GM18505 (cell line): ENCODE measurements around the gene KRTAP10-6.
"Not testable (repeated sequence)": the region's sequence is repeated elsewhere in the genome, so short reads cannot be mapped to it uniquely, and the experiment has no call there.

Experiments
- ATAC-seq: cut with Tn5 transposase; IDR thresholded peaks from one replicate; pipeline ENCODE4 v1.9.1; 2021; ENCODE audit not compliant: unreplicated experiment
- POLR2A ChIP-seq: IDR thresholded peaks from 4 replicates; pipeline ENCODE4 v1.6.1; 2011; ENCODE audit warnings: borderline replicate concordance; ENCODE audit not compliant: insufficient read depth, insufficient read length; ENCODE audit errors: extremely low read depth

Gene KRTAP10-6

GRCh38 chr21:44599264-44600029, 7.1 kb upstream of the KRTAP10-6 start:
- ATAC-seq, result no peak
- TF ChIP-seq POLR2A, result no peak

GRCh38 chr21:44598061-44598460, 5.8 kb upstream of the KRTAP10-6 start:
- no peak for ATAC-seq
- no peak for TF ChIP-seq POLR2A

DNA sequence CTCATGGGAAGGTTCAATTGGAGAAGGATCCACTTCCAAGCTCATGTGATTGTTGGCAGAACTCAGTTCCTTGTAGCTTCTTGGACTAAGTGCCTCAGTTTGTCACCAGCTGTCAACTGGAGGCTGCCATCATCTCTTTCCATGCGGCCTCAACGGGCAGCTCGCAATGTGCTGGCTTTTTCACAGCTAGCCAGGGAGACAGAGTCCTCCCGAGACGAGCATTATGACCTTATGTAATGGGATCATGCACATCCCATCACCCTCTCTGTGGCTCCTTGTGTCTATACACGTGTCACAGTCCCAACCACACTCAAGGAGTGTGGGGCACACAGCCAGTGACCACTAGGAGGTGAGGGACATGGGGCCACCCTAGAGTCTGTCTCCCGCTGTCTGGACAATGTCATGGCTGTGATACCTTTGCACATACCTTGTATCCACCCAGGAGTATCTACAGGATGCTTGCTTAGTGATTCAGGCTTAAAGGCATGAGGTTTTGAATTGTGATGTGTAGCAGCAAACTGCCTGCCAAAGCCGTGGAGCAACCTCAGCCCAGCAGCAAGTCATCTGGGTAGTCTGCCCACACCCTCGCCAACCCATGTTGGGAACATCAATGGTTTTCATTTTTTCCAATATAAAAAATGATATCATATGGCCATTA, 3.9 kb upstream of the KRTAP10-6 start:
- ATAC-seq, result no peak

DNA sequence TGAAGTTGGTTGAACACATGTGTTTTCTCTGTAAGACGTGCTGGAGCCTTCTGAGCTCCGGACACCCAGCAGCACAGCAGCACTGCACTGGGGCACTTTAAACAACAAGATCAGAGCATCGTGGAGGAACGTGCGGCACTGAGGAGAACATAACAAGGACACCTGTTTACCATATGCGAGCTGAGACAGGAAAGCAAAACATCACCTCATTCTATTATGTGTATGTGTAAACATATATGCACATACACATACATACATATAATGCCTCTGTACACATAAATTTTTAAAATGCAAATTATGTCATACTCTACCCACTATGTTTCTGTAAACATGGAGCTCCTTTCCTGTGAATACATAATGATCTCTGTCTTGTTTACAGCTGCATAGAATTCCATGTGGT, 3.2 kb upstream of the KRTAP10-6 start:
- no peak for ATAC-seq
- TF ChIP-seq POLR2A, result no peak

More for the DNA sequence above, 3.9 kb upstream of the KRTAP10-6 start:
- TF ChIP-seq POLR2A, result no peak

DNA sequence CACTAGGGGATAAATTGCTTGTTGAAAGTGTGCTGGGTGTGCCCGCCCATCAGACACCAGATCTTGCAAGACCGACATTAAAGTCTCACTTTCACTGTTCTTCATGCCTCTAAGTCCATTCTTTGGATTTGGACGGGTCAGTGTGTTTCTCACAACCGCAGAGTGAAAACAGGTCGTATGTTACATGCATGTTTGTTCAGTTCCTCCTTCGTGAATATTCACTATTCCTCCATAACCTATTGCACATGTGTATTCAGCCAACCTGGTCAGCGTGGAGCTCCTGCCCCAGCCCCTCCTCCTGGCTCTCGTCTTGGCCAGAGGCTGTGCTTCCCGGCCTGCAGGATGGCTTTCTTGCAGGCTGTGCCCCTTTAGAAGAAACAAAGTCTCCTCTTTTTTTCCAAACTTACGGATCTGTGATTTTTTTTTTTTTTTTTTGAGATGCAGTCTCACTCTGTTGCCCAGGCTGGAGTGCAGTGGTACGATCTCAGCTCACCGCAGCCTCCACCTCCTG, 2.2 kb upstream of the KRTAP10-6 start:
- ATAC-seq, result no peak
- TF ChIP-seq POLR2A, result no peak

GRCh38 chr21:44593598-44594405, 1.5 kb upstream of the KRTAP10-6 start:
- no peak for TF ChIP-seq POLR2A
- no peak for ATAC-seq

- not testable (repeated sequence) for ATAC-seq
Observed at GRCh38 chr21:44591801-44592130, 539 bp downstream of the KRTAP10-6 start.

- ATAC-seq, result not testable (repeated sequence)
Observed at GRCh38 chr21:44590897-44591800, 1.2 kb downstream of the KRTAP10-6 start.

- no peak for TF ChIP-seq POLR2A
Observed at GRCh38 chr21:44590311-44590721, 2.0 kb downstream of the KRTAP10-6 start.

DNA sequence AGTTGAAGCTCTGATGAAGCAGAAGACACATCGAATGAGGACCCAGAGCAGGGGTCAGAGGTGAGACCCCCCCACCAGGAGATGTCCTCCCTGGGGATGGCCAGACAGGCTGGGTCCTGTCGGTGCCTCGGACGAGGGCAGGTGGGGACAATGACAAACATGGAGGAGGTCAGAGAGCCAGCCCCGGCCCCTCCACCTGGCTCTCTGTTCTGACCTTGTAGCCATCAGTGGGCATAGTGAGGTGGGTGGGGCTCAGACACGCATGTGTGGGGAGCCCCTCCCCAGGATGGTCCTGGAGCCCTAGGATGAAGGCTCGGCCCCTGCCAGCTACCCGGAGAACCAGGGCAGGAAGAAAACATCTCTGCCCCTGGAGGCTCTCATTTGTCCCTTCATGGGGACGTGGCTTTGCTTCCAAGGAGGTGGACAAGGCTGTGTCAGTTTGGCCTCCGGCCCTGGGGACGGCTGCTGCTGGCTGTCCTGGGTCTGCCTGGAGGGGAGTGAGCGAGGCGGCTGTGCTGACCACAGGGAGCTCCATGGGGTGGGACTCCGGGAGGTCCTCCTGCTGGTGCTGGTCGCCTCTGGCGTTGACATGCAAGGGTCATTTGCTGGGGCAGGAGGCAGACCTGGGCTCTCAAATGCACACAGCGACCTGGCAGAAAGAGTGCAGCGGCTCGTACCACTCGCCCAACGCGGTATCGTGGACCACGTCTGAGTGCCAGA, 2.6 kb downstream of the KRTAP10-6 start:
- no peak for ATAC-seq
- TF ChIP-seq POLR2A, result no peak

More at GRCh38 chr21:44590311-44590721, 2.0 kb downstream of the KRTAP10-6 start:
- ATAC-seq, result no peak

GRCh38 chr21:44589094-44589493, 3.2 kb downstream of the KRTAP10-6 start:
- no peak for TF ChIP-seq POLR2A
- no peak for ATAC-seq

GRCh38 chr21:44585892-44586291, 6.4 kb downstream of the KRTAP10-6 start:
- ATAC-seq, result no peak
- no peak for TF ChIP-seq POLR2A
